ENCODE results near the gene ELP5.

GRCh38 chr17:7204828-7205461 is 47.1 kb upstream of the ELP5 start:
- TF ChIP-seq, protein P1, sequence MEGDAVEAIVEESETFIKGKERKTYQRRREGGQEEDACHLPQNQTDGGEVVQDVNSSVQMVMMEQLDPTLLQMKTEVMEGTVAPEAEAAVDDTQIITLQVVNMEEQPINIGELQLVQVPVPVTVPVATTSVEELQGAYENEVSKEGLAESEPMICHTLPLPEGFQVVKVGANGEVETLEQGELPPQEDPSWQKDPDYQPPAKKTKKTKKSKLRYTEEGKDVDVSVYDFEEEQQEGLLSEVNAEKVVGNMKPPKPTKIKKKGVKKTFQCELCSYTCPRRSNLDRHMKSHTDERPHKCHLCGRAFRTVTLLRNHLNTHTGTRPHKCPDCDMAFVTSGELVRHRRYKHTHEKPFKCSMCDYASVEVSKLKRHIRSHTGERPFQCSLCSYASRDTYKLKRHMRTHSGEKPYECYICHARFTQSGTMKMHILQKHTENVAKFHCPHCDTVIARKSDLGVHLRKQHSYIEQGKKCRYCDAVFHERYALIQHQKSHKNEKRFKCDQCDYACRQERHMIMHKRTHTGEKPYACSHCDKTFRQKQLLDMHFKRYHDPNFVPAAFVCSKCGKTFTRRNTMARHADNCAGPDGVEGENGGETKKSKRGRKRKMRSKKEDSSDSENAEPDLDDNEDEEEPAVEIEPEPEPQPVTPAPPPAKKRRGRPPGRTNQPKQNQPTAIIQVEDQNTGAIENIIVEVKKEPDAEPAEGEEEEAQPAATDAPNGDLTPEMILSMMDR (conservative IDR thresholded peaks at IDR 0.05; ENCODE audit: low read length) = no peak
- no peak for TF ChIP-seq EZH2phosphoT487 (IDR thresholded peaks at IDR 0.05; ENCODE audit: borderline replicate concordance, low read depth, low read length)

Measured in OCI-LY7 (cell line).